Memory B cell (primary cell): ENCODE data around the gene CA14.
A peak's percentile ranks its signal among the peaks of the same experiment; 100 is the strongest.
"Not testable (repeated sequence)": the region's sequence is repeated elsewhere in the genome, so short reads cannot be mapped to it uniquely, and the experiment has no call there.

Experiments
- ATAC-seq: fragments of 150-1000 bp; cut with Tn5 transposase; 2 replicates; pipeline ENCODE4 v1.10.0; 2021; ENCODE audit warnings: low read depth, mild to moderate bottlenecking, moderate library complexity
- DNase-seq, 2 donors: peaks; one replicate each; pipeline ENCODE4 v3.0.0; 2022; ENCODE audit warnings: low spot score in 2 of 2
- H3K27ac Mint-ChIP-seq: one replicate; pipeline ENCODE4 v1.8.0; 2022; ENCODE audit warnings: mild to moderate bottlenecking, moderate library complexity, mixed read lengths
- H3K27me3 Mint-ChIP-seq: one replicate; pipeline ENCODE4 v1.8.0; 2022; ENCODE audit warnings: mixed read lengths
- H3K36me3 Mint-ChIP-seq: one replicate; pipeline ENCODE4 v1.8.0; 2022; ENCODE audit warnings: mild to moderate bottlenecking, mixed read lengths
- H3K4me1 Mint-ChIP-seq: one replicate; pipeline ENCODE4 v1.8.0; 2022; ENCODE audit warnings: mixed read lengths
- H3K4me3 Mint-ChIP-seq: one replicate; pipeline ENCODE4 v1.8.0; 2022; ENCODE audit warnings: mild to moderate bottlenecking, moderate library complexity, mixed read lengths
- H3K9me3 Mint-ChIP-seq: one replicate; pipeline ENCODE4 v1.8.0; 2022; ENCODE audit warnings: mixed read lengths

The CA14 gene

GRCh38 chr1:150257624-150258585, at the start of gene CA14:
Gene CA14, plus strand, starts transcription at chr1:150257774. Its CDS starts 355 bp downstream, at chr1:150258129.
- no peaks in the 10 kb centered on the region for H3K9me3 Mint-ChIP-seq
- H3K4me3 Mint-ChIP-seq: no peak within 1 kb of the TSS
- ATAC-seq: no peak

GRCh38 chr1:150208460-150208859, 49.1 kb upstream of the CA14 start:
- not testable (repeated sequence) for ATAC-seq, H3K9me3 Mint-ChIP-seq, H3K4me1 Mint-ChIP-seq, DNase-seq, H3K27ac Mint-ChIP-seq, H3K27me3 Mint-ChIP-seq, H3K36me3 Mint-ChIP-seq, H3K4me3 Mint-ChIP-seq

More at GRCh38 chr1:150257624-150258585, at the start of gene CA14:
- no peak for DNase-seq
- H3K27ac Mint-ChIP-seq: no peak within 1 kb of the TSS
- peaks cover 21% of the 10 kb centered on the region for H3K4me1 Mint-ChIP-seq
- H3K36me3 Mint-ChIP-seq: no peaks in the 10 kb centered on the region
- H3K27me3 Mint-ChIP-seq: peaks cover 20% of the 10 kb centered on the region

GRCh38 chr1:150210091-150210490, 47.5 kb upstream of the CA14 start:
- Mint-ChIP-seq H3K27me3 (no peaks in the 10 kb centered on the region), H3K4me1 (peaks cover 5% of the 10 kb centered on the region), H3K9me3 (no peaks in the 10 kb centered on the region), H3K36me3 (no peaks in the 10 kb centered on the region), H3K27ac (no peak overlapping the region), H3K4me3 (no peak overlapping the region)
- DNase-seq (no peak), ATAC-seq (no peak)

GRCh38 chr1:150210706-150211105, 46.9 kb upstream of the CA14 start:
- no peaks in the 10 kb centered on the region for H3K27me3 Mint-ChIP-seq
- ATAC-seq (no peak), DNase-seq (no peak)
- H3K4me1 Mint-ChIP-seq: peaks cover 5% of the 10 kb centered on the region
- no peak overlapping the region for H3K27ac Mint-ChIP-seq
- H3K9me3 Mint-ChIP-seq: no peaks in the 10 kb centered on the region
- H3K36me3 Mint-ChIP-seq: no peaks in the 10 kb centered on the region
- H3K4me3 Mint-ChIP-seq: no peak overlapping the region

GRCh38 chr1:150212070-150212469, 45.5 kb upstream of the CA14 start:
- Mint-ChIP-seq H3K9me3 (no peaks in the 10 kb centered on the region), H3K4me1 (peaks cover 5% of the 10 kb centered on the region), H3K4me3 (no peak overlapping the region), H3K27me3 (no peaks in the 10 kb centered on the region), H3K36me3 (no peaks in the 10 kb centered on the region), H3K27ac (no peak overlapping the region)
- ATAC-seq (no peak), DNase-seq (no peak)

GRCh38 chr1:150213170-150214098, 44.1 kb upstream of the CA14 start:
- H3K4me3 Mint-ChIP-seq: peak overlapping the region; percentile 89
- peak overlapping the region; percentile 98 for H3K27ac Mint-ChIP-seq
- no peaks in the 10 kb centered on the region for H3K36me3 Mint-ChIP-seq
- no peaks in the 10 kb centered on the region for H3K9me3 Mint-ChIP-seq
- peak; percentile 99 for ATAC-seq
- peak; percentile 78 to 85 for DNase-seq
- H3K27me3 Mint-ChIP-seq: no peaks in the 10 kb centered on the region
- H3K4me1 Mint-ChIP-seq: peaks cover 5% of the 10 kb centered on the region

- not testable (repeated sequence) for H3K9me3 Mint-ChIP-seq, DNase-seq, H3K36me3 Mint-ChIP-seq, H3K4me1 Mint-ChIP-seq, H3K27me3 Mint-ChIP-seq
- peak overlapping the region; percentile 89 for H3K4me3 Mint-ChIP-seq
- peak; percentile 2 for ATAC-seq
- peak overlapping the region; percentile 98 for H3K27ac Mint-ChIP-seq
Observed at GRCh38 chr1:150214099-150214756, 43.3 kb upstream of the CA14 start.

- ATAC-seq, H3K27me3 Mint-ChIP-seq, H3K4me3 Mint-ChIP-seq, H3K4me1 Mint-ChIP-seq, H3K9me3 Mint-ChIP-seq, DNase-seq, H3K27ac Mint-ChIP-seq, H3K36me3 Mint-ChIP-seq: not testable (repeated sequence)
Observed at GRCh38 chr1:150215855-150216254, 41.7 kb upstream of the CA14 start.

GRCh38 chr1:150221552-150221951, 36.0 kb upstream of the CA14 start:
- H3K27ac Mint-ChIP-seq: no peak overlapping the region
- H3K9me3 Mint-ChIP-seq: no peaks in the 10 kb centered on the region
- no peak overlapping the region for H3K4me3 Mint-ChIP-seq
- ATAC-seq (peak; percentile 56), DNase-seq (no peak)
- peaks cover 15% of the 10 kb centered on the region for H3K4me1 Mint-ChIP-seq
- no peaks in the 10 kb centered on the region for H3K27me3 Mint-ChIP-seq
- H3K36me3 Mint-ChIP-seq: peaks cover 13% of the 10 kb centered on the region

- Mint-ChIP-seq H3K36me3 (peaks cover 24% of the 10 kb centered on the region), H3K4me3 (no peak overlapping the region), H3K4me1 (peaks cover 16% of the 10 kb centered on the region), H3K27me3 (no peaks in the 10 kb centered on the region), H3K27ac (peak overlapping the region; percentile 58), H3K9me3 (no peaks in the 10 kb centered on the region)
- DNase-seq (no peak), ATAC-seq (no peak)
Observed at GRCh38 chr1:150224983-150225382, 32.6 kb upstream of the CA14 start.

- DNase-seq (no peak), ATAC-seq (peak; percentile 83)
- Mint-ChIP-seq H3K27me3 (no peaks in the 10 kb centered on the region), H3K9me3 (no peaks in the 10 kb centered on the region), H3K36me3 (peaks cover 26% of the 10 kb centered on the region), H3K4me1 (peaks cover 16% of the 10 kb centered on the region), H3K27ac (no peak overlapping the region), H3K4me3 (no peak overlapping the region)
Observed at GRCh38 chr1:150225546-150225945, 32.0 kb upstream of the CA14 start.

- peaks cover 26% of the 10 kb centered on the region for H3K36me3 Mint-ChIP-seq
- peak overlapping the region; percentile 3 for H3K27ac Mint-ChIP-seq
- DNase-seq: no peak
- peaks cover 16% of the 10 kb centered on the region for H3K4me1 Mint-ChIP-seq
- no peaks in the 10 kb centered on the region for H3K27me3 Mint-ChIP-seq
- no peaks in the 10 kb centered on the region for H3K9me3 Mint-ChIP-seq
- ATAC-seq: no peak
- peak overlapping the region; percentile 27 for H3K4me3 Mint-ChIP-seq
Observed at GRCh38 chr1:150226486-150226885, 31.1 kb upstream of the CA14 start.

GRCh38 chr1:150227228-150227627, 30.3 kb upstream of the CA14 start:
- Mint-ChIP-seq H3K4me1 (peaks cover 16% of the 10 kb centered on the region), H3K27ac (no peak overlapping the region), H3K4me3 (no peak overlapping the region), H3K27me3 (no peaks in the 10 kb centered on the region), H3K9me3 (no peaks in the 10 kb centered on the region), H3K36me3 (peaks cover 26% of the 10 kb centered on the region)
- DNase-seq: no peak
- no peak for ATAC-seq
